ENCODE data around the gene FAM229A.

DNA sequence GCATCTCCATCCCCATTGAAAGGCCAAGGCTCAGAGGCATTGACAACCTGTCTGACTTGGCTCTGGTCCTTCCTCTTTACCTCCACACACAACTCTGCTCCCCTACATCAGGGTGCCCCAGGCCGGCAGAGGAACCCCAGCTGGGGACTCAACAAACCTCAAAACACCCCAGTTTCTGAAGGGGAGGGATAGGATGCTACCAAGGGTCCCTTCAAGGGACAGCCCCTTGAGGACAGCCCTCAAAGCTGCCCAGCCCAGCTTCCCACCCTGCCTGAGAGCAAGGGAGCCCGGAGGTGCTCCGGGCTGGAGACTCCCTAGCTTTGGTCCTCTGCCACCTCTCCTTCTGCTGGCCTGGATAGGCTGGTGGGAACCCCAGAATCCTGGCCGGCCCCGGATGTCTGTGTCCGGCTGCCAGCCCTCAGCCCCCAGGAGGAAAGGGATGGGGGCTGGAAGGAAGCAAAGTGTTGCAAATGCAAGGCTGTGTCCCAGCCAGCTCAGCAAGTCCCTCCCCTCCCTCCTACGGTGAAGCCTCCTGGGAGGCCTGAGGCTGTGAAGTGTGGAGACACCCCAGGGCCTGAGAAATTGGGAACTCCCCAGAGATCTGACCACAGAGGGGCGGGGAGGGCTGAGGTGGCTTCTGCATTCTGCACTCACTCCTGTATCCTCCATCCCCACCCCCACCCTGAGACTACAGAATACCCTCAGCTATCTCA is 25.2 kb downstream of the FAM229A start:
- TF ChIP-seq, protein P1, sequence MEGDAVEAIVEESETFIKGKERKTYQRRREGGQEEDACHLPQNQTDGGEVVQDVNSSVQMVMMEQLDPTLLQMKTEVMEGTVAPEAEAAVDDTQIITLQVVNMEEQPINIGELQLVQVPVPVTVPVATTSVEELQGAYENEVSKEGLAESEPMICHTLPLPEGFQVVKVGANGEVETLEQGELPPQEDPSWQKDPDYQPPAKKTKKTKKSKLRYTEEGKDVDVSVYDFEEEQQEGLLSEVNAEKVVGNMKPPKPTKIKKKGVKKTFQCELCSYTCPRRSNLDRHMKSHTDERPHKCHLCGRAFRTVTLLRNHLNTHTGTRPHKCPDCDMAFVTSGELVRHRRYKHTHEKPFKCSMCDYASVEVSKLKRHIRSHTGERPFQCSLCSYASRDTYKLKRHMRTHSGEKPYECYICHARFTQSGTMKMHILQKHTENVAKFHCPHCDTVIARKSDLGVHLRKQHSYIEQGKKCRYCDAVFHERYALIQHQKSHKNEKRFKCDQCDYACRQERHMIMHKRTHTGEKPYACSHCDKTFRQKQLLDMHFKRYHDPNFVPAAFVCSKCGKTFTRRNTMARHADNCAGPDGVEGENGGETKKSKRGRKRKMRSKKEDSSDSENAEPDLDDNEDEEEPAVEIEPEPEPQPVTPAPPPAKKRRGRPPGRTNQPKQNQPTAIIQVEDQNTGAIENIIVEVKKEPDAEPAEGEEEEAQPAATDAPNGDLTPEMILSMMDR (IDR thresholded peaks at IDR 0.05) = no peak
- TF ChIP-seq, protein P2, sequence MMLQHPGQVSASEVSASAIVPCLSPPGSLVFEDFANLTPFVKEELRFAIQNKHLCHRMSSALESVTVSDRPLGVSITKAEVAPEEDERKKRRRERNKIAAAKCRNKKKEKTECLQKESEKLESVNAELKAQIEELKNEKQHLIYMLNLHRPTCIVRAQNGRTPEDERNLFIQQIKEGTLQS (CRISPR knock-in tag; conservative IDR thresholded peaks at IDR 0.05) = no peak
- TF ChIP-seq KAT7 (CRISPR knock-in tag; IDR thresholded peaks at IDR 0.05; ENCODE audit: borderline replicate concordance) (no peak), NFYB (CRISPR knock-in tag; conservative IDR thresholded peaks at IDR 0.05; ENCODE audit: low read depth) (no peak), FOXJ3 (CRISPR knock-in tag; IDR thresholded peaks at IDR 0.05; ENCODE audit: borderline replicate concordance) (no peak), ETV6 (CRISPR knock-in tag; IDR thresholded peaks at IDR 0.05) (no peak), ELF4 (CRISPR knock-in tag; IDR thresholded peaks at IDR 0.05; ENCODE audit: low read depth) (no peak), ATF1 (CRISPR knock-in tag; IDR thresholded peaks at IDR 0.05) (no peak), FOXP1 (CRISPR knock-in tag; IDR thresholded peaks at IDR 0.05; ENCODE audit: borderline replicate concordance) (no peak), NR3C1 (CRISPR knock-in tag; conservative IDR thresholded peaks at IDR 0.05; ENCODE audit: low read depth) (no peak)
- TF ChIP-seq, protein P3, sequence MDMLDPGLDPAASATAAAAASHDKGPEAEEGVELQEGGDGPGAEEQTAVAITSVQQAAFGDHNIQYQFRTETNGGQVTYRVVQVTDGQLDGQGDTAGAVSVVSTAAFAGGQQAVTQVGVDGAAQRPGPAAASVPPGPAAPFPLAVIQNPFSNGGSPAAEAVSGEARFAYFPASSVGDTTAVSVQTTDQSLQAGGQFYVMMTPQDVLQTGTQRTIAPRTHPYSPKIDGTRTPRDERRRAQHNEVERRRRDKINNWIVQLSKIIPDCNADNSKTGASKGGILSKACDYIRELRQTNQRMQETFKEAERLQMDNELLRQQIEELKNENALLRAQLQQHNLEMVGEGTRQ (CRISPR knock-in tag; IDR thresholded peaks at IDR 0.05) = no peak
- TF ChIP-seq, protein P4, sequence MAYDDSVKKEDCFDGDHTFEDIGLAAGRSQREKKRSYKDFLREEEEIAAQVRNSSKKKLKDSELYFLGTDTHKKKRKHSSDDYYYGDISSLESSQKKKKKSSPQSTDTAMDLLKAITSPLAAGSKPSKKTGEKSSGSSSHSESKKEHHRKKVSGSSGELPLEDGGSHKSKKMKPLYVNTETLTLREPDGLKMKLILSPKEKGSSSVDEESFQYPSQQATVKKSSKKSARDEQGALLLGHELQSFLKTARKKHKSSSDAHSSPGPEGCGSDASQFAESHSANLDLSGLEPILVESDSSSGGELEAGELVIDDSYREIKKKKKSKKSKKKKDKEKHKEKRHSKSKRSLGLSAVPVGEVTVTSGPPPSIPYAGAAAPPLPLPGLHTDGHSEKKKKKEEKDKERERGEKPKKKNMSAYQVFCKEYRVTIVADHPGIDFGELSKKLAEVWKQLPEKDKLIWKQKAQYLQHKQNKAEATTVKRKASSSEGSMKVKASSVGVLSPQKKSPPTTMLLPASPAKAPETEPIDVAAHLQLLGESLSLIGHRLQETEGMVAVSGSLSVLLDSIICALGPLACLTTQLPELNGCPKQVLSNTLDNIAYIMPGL (CRISPR knock-in tag; IDR thresholded peaks at IDR 0.05) = no peak
- TF ChIP-seq, protein P5, sequence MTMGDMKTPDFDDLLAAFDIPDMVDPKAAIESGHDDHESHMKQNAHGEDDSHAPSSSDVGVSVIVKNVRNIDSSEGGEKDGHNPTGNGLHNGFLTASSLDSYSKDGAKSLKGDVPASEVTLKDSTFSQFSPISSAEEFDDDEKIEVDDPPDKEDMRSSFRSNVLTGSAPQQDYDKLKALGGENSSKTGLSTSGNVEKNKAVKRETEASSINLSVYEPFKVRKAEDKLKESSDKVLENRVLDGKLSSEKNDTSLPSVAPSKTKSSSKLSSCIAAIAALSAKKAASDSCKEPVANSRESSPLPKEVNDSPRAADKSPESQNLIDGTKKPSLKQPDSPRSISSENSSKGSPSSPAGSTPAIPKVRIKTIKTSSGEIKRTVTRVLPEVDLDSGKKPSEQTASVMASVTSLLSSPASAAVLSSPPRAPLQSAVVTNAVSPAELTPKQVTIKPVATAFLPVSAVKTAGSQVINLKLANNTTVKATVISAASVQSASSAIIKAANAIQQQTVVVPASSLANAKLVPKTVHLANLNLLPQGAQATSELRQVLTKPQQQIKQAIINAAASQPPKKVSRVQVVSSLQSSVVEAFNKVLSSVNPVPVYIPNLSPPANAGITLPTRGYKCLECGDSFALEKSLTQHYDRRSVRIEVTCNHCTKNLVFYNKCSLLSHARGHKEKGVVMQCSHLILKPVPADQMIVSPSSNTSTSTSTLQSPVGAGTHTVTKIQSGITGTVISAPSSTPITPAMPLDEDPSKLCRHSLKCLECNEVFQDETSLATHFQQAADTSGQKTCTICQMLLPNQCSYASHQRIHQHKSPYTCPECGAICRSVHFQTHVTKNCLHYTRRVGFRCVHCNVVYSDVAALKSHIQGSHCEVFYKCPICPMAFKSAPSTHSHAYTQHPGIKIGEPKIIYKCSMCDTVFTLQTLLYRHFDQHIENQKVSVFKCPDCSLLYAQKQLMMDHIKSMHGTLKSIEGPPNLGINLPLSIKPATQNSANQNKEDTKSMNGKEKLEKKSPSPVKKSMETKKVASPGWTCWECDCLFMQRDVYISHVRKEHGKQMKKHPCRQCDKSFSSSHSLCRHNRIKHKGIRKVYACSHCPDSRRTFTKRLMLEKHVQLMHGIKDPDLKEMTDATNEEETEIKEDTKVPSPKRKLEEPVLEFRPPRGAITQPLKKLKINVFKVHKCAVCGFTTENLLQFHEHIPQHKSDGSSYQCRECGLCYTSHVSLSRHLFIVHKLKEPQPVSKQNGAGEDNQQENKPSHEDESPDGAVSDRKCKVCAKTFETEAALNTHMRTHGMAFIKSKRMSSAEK (CRISPR knock-in tag; IDR thresholded peaks at IDR 0.05; ENCODE audit: borderline replicate concordance) = no peak
